Activated effector memory CD4-positive, alpha-beta T cell treated with anti-CD3 and anti-CD28 coated beads, Interleukin-2, amount 50 U/mL, for 16 hours (primary cell): ENCODE data around the gene ANP32E.
"Not testable (repeated sequence)": the region's sequence is repeated elsewhere in the genome, so short reads cannot be mapped to it uniquely, and the experiment has no call there.

Experiments
- DNase-seq: peaks from one replicate; pipeline ENCODE4 v3.0.0-alpha.2; 2020

ANP32E gene

DNA sequence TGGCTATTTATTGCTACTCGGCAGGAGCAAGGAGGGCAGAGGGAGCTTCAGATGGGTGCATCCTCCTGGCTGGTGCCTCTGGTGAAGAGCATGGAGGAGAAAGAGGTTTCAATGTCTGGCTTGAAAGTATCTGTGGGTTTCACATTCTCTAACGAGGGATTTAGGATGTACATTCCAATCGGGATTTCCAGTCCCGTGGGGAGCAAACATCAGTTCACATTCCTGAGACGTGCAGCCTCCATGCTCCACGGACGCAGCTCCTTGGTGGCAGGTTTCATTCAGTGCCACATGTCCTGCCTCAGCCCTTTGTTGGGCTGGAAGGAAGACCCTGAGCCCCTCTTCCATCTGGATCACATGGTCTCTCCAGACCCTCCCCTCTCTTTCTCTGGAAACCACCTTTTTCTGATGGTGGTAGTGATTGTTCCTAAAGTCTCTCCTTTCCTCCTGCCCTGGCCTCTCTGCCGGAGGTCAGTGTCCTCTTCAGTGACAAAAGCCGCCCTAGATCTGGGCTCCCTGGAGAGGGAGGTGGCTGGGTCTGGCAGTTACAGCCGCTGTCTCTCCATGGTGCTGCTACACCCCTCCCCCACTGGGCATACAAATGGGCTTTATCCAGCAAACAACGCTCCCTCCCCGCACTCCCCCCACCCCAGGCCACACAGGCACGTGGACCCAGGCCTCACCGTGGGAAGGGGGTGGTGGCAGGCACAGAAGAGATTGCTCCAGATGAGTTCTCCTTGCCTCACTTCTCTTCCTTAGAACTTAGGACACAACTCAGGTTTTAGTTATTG, 20.8 kb upstream of the ANP32E start:
- DNase-seq: no peak

GRCh38 chr1:150256198-150256553, 20.3 kb upstream of the ANP32E start:
- DNase-seq: no peak

GRCh38 chr1:150249936-150250335, 14.0 kb upstream of the ANP32E start:
- no peak for DNase-seq

GRCh38 chr1:150243003-150243402, 7.1 kb upstream of the ANP32E start:
- DNase-seq: no peak

DNA sequence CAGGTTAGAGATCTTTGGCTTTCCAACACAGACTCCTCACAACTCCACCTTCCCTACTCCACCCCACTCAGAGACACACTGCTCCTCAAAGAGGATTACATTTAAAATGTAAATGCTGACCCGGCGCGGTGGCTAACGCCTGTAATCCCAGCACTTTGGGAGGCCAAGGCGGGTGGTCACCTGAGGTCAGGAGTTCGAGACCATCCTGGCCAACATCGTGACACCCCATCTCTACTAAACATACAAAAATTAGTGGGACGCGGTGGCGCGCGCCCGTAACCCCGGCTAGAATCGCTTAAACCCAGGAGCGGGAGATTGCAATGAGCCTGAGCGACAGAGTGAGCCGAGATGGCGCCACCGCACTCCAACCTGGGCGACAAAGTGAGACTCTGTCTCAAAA, 1.8 kb upstream of the ANP32E start:
- peak; percentile 34 for DNase-seq

GRCh38 chr1:150237176-150237575, 1.3 kb upstream of the ANP32E start:
- DNase-seq: peak; percentile 49

- no peak for DNase-seq
These were observed 745 bp upstream of the ANP32E start for GRCh38 chr1:150236614-150237100.

DNA sequence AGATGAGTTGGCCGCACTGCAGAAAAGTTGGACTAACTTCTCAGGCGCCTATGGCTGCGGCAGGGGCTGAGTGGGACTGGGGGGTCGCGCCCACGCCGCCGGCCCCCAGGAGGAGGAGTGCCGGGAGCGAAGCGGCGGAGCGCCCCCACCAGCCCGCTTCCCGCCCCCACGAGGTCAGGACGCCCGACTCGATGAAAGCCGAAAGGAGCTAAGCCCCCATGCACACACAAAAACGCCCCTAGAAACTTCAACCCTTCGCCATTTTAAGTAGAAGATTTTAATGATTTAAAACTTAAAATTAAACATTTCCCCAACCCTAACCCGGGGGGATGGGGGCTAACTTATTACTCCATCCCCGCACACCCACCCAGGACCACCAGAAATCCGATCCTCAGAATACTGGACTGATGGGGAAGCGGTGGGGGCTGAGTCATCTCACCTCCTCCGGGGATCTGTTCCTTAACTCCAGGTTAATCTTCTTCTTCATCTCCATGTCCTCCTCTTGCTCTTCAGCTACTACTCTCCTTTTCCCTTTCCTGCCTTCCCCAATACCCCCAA, 539 bp downstream of the ANP32E start:
- peak; percentile 76 for DNase-seq

DNA sequence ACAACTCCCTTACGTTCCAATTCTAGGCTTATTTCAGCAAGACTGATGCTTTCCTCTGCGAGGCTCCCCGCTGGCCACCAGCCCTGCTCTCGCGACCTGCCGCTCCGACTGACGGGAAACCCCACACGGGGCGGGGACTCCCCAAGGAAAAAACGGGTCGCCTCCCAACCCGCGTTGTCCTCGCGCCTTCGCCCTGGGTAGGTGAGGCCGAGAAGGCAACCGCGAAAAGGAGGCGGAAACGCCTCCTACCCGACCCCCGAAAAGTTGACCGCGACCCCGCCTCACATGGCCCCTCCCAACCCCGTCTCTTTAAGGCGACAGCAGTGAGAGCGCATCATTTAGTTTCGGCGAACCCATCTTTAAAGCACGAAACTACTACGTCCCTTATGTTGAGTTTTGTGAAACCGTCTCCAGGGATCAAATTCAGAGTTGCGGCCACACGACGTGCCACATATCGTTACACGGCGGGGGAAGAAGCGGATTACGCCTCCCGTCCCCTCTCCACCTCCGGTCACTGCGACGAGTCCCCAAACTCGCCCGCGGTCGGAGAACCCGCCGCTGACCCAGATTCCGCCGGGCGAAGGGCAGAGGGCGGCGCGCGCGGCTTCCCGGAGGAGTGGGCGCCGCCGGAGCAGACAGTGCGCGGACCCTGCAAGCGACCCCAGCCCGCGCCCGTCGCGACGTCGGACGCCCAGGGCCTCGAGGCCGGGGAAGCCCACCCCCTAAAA, 1.2 kb downstream of the ANP32E start:
- DNase-seq: peak; percentile 96

GRCh38 chr1:150234309-150234565, 1.7 kb downstream of the ANP32E start:
- DNase-seq: no peak

DNA sequence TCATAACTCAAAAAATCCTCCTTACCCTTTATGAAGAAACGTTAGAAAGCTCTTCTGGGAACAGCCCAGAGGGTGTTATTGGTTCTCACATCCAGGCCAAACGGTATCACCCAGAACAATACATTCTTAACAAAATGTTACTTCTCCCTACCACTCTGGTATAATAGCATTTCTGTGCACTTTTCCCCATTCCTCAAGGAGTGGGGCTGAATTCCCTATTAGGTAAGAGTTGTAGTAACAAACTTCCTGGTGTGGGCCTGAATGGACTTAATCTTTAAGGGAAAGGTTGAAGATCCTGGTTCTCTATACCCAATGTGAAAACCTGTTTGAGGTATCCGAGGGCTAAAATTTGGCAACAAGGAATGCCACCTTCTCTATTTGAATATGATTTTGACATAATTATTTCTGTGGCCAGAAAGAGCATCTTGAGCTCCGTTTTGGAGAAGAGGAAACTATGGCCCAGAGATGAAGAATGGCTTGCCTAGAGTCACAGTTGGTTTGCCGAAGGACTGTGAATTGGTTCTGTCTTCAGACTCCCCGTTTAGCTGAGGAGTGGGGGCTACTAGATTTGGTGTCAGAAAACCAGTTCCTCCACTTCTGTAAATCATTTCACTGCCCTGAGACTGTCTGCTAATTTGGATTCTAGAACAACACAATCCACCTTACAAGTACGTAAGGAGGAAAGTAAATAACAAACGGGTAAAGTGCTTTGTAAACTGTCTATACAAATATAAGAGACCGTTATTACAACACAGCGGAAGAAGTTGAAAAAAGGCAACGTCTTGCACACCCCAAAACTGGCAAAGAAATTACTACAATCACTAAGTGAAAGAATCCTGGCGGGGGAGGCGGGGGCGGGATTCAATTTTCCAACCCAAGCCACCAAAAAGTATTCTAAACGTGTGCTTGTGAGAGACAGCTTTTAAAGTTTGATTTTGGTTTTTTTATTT, 2.3 kb downstream of the ANP32E start:
- peak; percentile 85 for DNase-seq

DNA sequence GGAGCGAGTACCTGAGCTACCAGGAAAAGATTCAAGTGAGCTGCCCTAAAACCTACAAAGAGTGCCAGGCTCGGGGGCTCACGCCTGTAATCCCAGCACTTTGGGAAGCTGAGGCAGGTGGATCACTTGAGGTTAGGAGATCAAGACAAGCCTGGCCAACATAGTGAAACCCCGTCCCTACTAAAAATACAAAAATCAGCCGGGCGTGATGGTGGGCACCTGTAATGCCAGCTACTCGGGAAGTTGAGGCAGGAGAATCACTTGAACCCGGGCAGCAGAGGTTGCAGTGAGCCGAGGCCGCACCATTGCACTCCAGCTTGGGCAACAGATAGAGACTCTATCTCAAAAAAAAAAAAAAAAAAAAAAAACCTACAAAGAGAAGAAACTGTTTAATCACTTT, 3.0 kb downstream of the ANP32E start:
- DNase-seq: not testable (repeated sequence)

GRCh38 chr1:150228246-150228645, 7.7 kb downstream of the ANP32E start:
- not testable (repeated sequence) for DNase-seq

DNA sequence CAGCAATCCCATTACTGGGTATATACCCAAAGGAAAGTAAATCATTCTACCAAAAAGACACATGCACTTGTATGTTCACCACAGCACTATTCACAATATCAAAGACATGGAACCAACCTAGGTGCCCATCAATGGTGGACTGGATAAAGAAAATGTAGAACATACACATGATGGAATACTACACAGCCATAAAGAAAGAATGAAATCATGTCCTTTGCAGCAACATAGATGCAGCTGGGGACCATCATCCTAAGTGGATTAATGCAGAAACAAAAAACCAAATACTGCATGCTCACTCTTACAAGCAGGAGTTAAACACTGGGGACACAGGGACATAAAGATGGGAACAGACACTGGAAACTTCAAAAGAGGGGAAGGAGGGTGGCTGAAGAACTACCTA, 8.7 kb downstream of the ANP32E start:
- DNase-seq: no peak

DNA sequence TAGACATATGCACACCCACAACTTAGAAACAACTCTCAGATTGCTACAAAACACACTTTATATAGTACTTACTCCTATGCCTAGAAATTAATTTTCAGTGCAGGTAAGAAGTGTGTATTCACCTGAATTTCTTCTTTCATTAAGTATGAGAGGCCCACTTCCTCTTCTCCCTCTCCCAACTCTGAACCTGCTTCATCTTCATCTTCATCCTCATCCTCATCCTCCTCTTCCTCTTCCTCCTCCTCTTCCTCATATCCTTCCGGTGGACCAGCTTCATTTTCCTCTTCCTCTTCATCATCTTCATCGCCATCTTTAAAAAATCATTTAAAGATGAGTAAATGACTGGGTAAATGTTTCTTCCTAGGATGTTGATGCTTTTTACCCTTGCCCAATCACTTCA, 9.4 kb downstream of the ANP32E start:
- DNase-seq: no peak

DNA sequence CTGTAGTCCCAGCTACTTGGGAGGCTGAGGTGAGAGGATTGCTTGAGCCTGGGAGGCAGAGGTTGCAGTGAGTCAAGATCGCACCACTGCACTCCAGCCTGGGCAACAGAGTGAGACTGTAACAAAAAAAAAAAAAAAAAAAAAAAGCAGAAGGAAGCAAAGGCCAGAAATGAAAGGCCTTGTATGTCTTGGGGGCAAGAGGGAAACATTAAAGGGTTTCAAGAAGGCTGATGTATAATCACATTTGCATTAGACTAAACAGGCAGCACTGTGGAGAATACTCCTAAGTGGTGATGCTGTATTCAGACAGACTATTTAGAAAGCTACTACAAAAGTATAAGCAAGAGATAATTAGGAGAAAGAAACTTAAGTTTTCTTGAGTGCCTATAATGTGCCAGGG, 10.4 kb downstream of the ANP32E start:
- no peak for DNase-seq

DNA sequence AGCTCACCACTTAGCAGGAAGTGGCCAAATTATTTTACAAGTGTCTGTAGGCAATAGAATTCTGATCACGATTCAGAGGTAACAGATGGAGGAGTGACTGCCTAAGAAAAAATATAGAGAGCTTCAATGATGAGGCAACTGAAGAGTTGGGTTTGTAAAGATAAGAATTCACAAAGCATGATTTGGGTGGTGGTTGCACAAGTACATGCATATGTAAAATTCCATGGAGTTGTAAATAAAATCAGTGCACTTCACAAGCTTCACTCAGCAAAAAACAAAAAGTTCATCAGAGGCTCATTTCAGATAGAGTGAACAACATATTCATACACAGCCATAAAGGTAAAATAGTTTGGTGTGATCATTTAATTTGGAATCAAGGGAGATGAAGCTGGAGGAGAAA, 10.9 kb downstream of the ANP32E start:
- no peak for DNase-seq

DNA sequence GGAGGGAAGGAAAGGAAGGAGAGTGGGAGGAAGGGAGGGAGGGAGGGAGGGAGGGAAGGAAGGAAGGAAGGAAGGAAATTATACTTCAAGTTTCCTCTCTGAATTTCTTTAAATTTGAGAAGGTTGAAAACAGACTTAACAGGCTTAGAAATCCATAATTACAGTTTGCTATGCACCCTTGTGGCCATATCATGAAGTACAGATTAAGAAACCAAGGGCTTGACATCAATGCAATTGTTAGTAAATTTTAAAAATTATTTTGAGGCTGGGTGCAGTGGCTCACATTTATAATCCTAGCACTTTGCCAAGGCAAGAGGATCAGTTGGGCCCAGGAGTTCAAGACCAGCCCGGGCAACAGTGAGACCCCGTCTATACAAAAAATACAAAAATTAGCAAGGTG, 14.4 kb downstream of the ANP32E start:
- DNase-seq: no peak

DNA sequence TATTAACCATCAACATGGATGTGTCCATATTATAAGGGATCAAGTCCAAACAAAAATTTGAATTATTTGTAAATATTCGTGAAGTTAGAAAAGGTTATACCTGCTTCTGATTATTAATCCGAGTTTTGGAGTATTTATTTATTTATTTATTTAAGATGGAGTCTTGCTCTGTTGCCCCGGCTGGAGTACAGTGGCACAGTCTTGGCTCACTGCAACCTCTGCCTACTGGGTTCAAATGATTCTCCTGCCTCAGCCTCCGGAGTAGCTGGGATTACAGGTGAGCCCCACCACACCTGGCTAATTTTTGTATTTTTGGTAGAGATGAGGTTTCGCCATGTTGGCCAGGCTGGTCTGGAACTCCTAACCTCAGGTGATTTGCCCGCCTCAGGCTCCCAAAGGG, 20.1 kb downstream of the ANP32E start:
- DNase-seq: not testable (repeated sequence)

DNA sequence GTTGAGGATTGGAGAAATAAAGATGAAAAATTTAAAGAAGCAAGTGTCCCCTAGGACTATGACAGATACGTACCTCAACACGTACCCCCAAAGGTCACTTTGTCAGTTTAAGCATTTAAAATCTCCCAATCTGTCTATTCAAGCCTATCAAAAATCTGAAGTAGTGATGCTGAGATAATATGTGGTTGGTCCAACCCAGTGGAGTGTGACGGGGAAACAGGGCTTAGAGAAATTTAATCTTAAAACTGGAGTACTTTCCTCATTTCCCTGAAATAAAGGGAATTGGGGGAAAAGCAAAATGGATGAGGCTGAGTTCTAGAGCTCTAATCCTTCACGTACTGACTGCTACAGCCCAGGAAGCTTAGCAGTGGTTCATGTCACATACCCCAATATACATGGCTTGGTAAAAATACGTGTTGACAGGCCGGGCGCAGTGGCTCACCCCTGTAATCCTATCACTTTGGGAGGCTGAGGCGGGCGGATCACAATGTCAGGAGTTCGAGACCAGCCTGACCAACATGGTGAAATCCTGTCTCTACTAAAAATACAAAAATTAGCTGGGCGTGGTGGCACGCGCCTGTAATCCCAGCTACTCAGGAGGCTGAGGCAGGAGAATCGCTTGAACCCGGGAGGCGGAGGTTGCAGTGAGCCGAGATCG, 21.7 kb downstream of the ANP32E start:
- not testable (repeated sequence) for DNase-seq

DNA sequence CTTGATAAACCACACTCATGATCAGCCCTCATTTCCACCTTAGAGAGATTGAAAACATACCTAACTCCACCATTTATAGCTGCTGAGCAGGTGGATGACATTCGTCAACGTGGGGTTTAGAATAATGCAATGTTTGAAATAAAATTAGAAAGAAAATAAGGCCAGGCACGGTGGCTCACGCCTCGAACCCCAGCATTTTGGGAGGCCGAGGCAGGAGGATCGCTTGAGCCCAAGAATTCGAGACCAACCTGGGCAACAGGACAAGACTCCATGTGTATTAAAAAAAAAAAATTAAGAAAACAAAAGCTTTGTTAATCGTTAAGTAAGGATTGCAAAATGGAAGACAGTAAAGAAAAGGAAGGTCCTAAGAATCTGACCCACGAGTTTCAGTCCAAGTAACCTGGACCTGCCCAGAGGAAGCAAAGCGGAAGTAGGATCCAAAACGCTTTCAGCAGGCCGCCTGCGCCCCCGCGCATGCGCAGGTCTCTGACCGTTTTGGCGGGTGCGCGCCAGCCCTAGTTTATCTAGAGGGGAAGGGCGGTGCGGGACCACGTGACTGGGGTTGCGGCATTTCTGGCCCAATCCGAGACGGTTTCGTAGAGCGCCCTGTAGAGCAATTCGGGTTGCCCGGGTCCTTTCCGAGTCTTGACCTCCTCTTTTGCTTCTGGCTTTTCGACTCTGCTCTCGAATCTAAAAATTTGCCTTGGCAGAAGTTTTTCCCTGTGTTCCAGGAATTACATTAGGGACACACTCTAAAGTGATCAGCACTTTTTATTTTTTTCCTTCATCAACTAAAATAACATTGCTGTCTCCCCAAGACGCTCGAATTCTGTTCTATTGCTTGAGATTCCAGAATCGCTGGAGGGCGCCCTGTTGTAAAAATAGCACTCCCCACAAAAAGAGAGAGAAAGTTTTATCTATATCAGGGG, 22.5 kb downstream of the ANP32E start:
- peak; percentile 96 for DNase-seq
